ENCODE results near the gene BCL7C.

The BCL7C gene

GRCh38 chr16:30922960-30923535 lies 29.2 kb upstream of the BCL7C start:
- DNase-seq (ENCODE audit: low read depth in 2 of 3, low spot score in 1 of 3) = peak; percentile 95 to 97 (median 96)

DNA sequence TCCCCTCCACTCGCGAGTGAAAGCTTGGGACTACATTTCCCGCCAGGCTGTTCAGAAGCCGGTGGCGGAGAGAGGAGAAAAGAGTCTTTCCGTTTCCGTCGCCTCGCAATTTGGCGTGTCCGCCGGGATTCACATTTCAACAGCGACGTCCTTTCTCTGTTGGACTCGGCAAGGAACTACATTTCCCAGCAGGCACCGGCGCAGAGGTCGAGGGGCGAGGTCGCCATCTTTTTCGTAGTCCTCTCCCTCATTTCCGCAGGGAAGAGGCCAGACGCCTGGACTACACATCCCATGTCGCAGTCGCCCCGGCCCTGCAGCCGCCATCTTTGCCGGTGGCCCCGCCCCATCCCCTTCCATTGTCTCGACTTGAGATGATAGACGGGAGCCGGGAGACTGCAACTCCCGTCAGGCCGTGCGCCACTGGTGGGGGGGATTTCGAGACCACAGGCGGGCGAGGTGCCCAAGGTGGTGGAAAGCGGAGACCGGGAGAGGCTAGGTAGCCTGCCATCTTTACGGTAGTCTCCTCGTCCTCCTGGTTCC lies 28.6 kb upstream of the BCL7C start:
- peak; percentile 99 to 100 (median 99) for DNase-seq (ENCODE audit: low read depth in 2 of 3, low spot score in 1 of 3)

DNA sequence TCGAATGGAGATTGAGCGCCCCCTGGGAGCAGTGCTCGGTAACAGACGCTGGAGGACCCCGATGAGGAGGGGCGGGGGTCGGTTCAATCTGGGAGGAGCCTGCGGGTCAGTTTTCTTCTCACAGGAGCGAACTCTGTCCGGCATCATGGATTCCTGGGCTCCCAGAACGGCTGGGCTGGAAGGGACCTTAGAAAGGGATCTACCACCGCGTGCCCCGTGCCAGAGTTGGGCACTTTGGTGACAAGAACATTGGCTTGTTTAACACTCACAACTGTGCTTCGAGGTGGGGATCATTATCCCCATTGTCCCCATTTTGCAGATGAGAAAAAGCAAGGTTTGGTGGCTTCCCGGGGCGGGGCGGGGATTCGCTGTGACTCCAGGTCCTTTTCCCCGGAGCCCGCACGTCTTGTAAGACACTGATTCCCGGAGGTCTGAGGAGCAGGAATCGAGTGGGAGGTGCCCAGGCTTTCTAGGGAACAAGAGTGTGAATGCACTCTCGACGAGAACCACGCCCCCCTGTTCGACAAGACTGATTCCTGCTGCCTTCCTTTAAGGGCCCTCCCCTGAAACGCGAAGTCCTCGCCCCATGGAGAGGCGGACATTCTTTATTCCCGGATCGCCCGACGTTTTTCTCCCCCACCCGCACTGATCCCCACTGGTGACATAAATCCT lies 28.0 kb upstream of the BCL7C start:
- DNase-seq (ENCODE audit: low read depth in 2 of 3, low spot score in 1 of 3) = peak; percentile 79 to 87 (median 81)

DNA sequence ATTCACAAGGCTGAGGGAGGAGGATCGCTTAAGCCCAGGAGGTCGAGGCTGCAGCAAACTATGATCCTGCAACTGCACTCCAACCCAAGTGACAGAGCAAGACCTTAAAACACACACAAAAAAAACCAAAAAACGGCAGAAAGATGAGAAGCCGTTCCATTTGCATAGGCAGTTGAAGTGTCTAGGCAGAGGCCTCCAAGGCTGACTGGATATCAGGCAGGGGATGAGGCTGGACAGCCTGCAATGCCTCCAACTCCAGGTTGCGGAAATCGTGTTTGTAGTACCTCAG lies 27.5 kb upstream of the BCL7C start:
- DNase-seq (ENCODE audit: low read depth in 2 of 3, low spot score in 1 of 3) = no peak

GRCh38 chr16:30920891-30921290 lies 27.0 kb upstream of the BCL7C start:
- DNase-seq (ENCODE audit: low read depth in 2 of 3, low spot score in 1 of 3) = no peak

DNA sequence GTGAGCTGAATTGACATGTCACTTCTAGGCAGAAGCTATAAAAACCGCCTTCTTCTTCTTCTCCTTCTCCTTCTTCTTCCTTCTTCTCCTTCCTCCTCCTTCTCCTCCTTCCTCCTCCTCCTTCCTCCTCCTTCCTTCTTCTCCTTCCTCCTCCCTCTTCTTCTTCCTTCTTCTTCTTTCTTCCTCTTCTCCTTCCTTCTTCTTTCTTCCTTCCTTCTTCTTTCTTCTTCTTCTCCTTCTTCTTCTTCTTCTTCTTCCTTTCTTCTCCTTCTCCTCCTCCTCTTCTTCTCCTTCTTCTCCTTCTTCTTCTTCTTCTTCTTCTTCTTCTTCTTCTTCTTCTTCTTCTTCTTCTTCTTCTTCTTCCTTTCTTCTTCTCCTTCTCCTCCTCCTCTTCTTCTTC lies 24.7 kb upstream of the BCL7C start:
- DNase-seq (ENCODE audit: low read depth in 2 of 3, low spot score in 1 of 3) = no peak

DNA sequence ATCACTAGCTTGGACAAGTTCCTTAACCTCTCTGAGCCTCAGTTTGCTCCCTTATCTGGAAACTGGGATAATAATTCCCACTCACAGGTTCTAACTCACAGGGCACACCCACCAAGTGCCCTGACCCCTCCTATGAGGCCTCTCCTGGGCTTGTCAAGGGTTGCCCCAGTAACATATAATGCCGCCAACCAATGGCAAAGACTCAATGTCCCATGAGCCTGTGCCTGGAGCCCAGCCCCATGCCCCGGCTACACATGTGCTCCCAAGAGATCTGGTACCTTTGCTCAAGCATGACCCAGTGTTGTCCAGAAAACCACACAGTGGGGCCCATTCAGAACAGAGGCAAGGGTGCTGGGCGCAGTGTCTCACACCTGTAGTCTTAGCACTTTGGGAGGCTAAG lies 21.0 kb upstream of the BCL7C start:
- no peak for DNase-seq (ENCODE audit: low read depth in 2 of 3, low spot score in 1 of 3)

- no peak for DNase-seq (ENCODE audit: low read depth in 2 of 3, low spot score in 1 of 3)
Observed at GRCh38 chr16:30912794-30913412, 19.0 kb upstream of the BCL7C start.

GRCh38 chr16:30910427-30911029 lies 16.7 kb upstream of the BCL7C start:
- no peak for DNase-seq (ENCODE audit: low read depth in 2 of 3, low spot score in 1 of 3)

- no peak for DNase-seq (ENCODE audit: low read depth in 2 of 3, low spot score in 1 of 3)
Observed at GRCh38 chr16:30907064-30907463, 13.2 kb upstream of the BCL7C start.

GRCh38 chr16:30904114-30904780 lies 10.4 kb upstream of the BCL7C start:
- no peak for DNase-seq (ENCODE audit: low read depth in 2 of 3, low spot score in 1 of 3)

DNA sequence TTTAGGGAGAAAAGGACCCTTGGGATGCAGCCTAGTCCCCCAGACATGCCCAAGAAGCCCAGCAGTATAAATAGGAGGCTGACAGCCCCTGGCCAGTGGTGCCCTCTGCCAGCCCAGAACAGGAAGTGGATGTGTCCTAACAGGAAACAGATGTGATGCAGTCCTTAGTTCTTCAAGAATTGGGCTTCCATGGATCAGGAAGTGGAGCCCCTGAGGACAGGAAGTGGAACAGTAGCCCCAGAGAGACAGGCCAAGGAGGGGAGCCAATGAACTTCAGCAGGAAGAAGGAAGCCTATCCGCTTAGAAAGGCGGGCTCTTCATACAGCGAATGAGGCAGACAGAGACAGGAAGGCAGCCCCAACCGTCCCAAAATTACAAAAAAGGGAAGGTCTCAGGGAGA lies 9.7 kb upstream of the BCL7C start:
- no peak for DNase-seq (ENCODE audit: low read depth in 2 of 3, low spot score in 1 of 3)

- DNase-seq (ENCODE audit: low read depth in 2 of 3, low spot score in 1 of 3) = no peak
Observed at GRCh38 chr16:30903002-30903401, 9.1 kb upstream of the BCL7C start.

DNA sequence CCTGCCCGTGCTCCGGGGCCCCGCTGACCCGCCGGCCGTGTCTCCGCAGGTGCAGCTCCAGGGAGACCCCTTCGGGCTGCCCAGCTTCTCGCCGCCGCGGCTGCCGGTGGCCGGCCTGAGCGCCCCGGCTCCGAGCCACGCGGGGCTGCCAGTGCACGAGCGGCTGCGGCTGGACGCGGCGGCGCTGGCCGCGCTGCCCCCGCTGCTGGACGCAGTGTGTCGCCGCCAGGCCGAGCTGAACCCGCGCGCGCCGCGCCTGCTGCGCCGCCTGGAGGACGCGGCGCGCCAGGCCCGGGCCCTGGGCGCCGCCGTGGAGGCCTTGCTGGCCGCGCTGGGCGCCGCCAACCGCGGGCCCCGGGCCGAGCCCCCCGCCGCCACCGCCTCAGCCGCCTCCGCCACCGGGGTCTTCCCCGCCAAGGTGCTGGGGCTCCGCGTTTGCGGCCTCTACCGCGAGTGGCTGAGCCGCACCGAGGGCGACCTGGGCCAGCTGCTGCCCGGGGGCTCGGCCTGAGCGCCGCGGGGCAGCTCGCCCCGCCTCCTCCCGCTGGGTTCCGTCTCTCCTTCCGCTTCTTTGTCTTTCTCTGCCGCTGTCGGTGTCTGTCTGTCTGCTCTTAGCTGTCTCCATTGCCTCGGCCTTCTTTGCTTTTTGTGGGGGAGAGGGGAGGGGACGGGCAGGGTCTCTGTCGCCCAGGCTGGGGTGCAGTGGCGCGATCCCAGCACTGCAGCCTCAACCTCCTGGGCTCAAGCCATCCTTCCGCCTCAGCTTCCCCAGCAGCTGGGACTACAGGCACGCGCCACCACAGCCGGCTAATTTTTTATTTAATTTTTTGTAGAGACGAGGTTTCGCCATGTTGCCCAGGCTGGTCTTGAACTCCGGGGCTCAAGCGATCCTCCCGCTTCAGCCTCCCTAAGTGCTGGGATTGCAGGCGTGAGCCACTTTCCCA lies 8.4 kb upstream of the BCL7C start:
- DNase-seq (ENCODE audit: low read depth in 2 of 3, low spot score in 1 of 3) = peak in 1 of 3 donors; percentile 48

DNA sequence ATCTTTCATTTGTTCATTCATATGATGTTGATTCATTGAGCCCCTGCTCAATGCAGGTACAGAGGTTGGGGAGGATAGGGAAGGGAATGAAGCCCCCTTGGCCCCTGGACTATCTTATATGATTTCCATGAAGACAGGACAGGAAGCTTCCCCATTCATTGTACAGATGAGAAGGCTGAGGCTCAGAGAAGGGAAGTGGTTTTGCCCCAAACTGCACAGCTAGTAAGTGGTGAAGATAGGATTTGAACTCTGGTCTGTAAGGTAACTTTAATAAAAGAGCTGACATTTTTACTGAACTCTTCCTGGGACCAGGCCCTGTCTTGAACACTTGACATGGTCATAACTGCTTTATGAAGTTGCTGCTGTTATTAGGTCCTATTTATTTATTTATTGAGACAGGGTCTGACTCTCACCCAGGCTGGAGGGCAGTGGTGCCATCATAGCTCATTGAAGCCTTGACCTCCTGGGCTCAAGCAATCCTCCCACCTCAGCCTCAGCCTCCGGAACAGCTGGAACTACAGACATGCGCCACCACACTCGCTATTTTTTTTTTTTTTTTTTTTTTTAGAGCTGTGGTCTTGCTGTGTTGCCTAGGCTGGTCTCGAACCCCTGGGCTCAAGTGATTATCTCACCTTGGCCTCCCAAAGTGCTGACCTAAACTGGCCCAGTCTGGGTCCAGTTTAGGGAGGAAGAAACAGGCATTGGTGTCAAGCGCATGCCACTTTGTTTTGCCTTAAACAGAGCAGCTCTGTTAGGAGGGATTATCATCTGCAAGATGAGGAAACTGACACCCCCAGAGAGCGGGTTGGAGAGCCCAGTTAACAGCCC lies 7.5 kb upstream of the BCL7C start:
- DNase-seq (ENCODE audit: low read depth in 2 of 3, low spot score in 1 of 3) = no peak

- DNase-seq (ENCODE audit: low read depth in 2 of 3, low spot score in 1 of 3) = no peak
Observed at GRCh38 chr16:30900588-30900987, 6.7 kb upstream of the BCL7C start.

- no peak for DNase-seq (ENCODE audit: low read depth in 2 of 3, low spot score in 1 of 3)
Observed at GRCh38 chr16:30899794-30900193, 5.9 kb upstream of the BCL7C start.

GRCh38 chr16:30896889-30897733 lies 3.2 kb upstream of the BCL7C start:
- DNase-seq (ENCODE audit: low read depth in 2 of 3, low spot score in 1 of 3) = peak; percentile 66 to 83 (median 79)

Measured in stimulated activated CD4-positive, alpha-beta T cell treated with anti-CD3 and anti-CD28 coated beads, Interleukin-12 subunit alpha, Interleukin-12 subunit beta, amount 100 ng/mL, for 48 hours (primary cell).